HUES48 (cell line): ENCODE results near the gene PROB1.
A peak's percentile ranks its signal among the peaks of the same experiment; 100 is the strongest.
"Not testable (repeated sequence)": the region's sequence is repeated elsewhere in the genome, so short reads cannot be mapped to it uniquely, and the experiment has no call there.

Source experiments
- H3K27ac ChIP-seq: one replicate; pipeline ENCODE4 v1.7.0; 2013; ENCODE audit warnings: low read depth, low read length, inconsistent platforms
- H3K27me3 ChIP-seq: 2 replicates; pipeline ENCODE4 v1.6.1; 2013; ENCODE audit warnings: mild to moderate bottlenecking, low read length; ENCODE audit not compliant: control insufficient read depth, insufficient read depth
- H3K36me3 ChIP-seq: 2 replicates; pipeline ENCODE4 v1.6.1; 2013; ENCODE audit warnings: low read length; ENCODE audit not compliant: control insufficient read depth, insufficient read depth
- H3K4me1 ChIP-seq: 2 replicates; pipeline ENCODE4 v1.6.1; 2013; ENCODE audit warnings: mild to moderate bottlenecking, low read length; ENCODE audit not compliant: control insufficient read depth, insufficient read depth
- H3K4me3 ChIP-seq: 2 replicates; pipeline ENCODE4 v1.5.1; 2013; ENCODE audit warnings: mild to moderate bottlenecking, low read depth, low read length
- H3K9ac ChIP-seq: 2 replicates; pipeline ENCODE4 v1.6.1; 2013; ENCODE audit warnings: mild to moderate bottlenecking, low read depth, low read length, moderate library complexity
- H3K9me3 ChIP-seq: 2 replicates; pipeline ENCODE4 v1.6.1; 2013; ENCODE audit warnings: low read length; ENCODE audit not compliant: control insufficient read depth, insufficient read depth

The PROB1 gene

DNA sequence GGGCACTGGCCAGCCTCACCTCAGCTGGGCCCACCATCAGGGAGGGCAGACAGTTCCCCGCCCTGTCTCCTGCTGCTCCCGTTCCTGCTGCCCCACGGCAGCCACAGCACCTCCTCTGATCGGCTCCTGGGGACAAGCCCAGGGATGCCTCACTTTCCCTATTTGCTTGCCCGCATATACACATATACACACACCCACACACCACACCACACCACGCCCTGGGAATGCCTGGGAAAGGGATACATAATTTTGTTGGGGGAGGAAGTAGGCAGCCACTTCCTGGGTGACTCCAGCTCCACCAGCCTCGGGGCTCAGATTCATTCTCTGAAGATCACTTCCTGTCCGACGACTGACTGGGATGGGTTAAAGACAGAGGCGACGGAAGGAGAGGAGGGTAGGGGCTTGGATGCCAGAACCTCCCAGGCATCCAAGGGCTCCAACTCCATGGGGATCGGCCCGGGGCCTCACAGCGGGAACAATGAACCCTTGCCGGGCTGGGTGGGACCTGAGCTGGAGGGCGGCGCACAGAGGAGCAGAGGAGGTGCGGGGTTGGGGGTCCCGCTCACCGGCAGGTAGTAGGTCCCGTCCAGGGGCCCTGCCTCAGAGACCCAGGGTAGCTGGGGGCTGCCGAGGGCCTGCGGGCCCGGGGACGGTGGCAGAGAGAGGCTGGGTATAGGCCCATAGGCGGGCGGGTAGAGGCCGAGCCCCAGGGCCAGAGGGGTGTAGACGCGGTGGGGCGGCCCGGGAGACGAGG is 3.2 kb downstream of the PROB1 start:
- peaks cover 11% of the 10 kb centered on the region; the same call in 1 of the 2 replicates for H3K4me1 ChIP-seq

DNA sequence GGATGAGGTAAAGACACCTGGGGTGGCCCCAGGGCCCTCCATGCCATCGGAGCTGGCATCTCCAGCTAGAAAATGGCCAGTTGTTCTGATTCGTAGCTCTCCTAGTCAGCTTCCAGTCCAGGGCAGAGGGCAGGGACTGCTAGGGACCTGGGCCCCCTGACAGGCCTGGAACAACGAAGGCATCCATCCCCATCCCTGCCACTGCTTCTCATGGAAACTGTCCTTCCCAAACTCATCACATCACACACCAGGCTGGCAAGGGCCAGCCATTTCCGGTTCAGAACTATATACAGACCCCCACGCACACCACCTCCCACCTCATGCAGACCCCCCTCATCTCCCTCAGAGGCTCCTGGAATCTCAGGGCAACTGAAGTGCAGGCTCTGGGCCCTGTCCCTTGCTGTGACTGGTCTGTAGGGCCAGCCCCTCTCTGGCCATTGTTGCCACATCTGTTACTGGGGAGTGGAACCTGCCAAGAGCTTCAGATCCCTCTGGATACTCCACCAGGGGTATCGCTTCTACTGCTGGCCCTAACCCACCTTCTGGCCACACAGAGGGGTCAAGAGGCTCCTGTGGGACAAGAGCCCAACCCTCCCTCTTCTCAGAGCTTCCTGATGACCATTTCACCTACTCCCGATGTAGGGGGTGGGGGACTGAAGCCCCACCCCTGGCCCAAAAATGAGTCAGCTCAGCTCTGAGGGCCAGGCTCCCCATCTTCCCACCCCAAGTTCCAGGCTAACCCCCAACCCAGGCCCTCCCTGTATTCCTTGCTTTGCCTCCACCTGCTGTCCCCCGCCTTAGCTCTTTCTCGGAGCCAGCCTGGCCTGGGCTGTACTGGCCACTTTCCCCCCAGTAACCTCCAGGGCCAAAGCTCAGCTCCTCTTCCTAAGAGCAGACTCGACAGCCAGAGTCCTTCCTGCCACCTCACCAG is 4.0 kb downstream of the PROB1 start:
- Histone ChIP-seq H3K4me3 (no peak overlapping the region), H3K9ac (no peak overlapping the region), H3K27ac (no peak overlapping the region)

More for the DNA sequence above, 3.2 kb downstream of the PROB1 start:
- Histone ChIP-seq H3K9ac (no peak overlapping the region), H3K27me3 (peaks cover 27% of the 10 kb centered on the region), H3K4me3 (peak overlapping the region; percentile 63), H3K27ac (no peak overlapping the region), H3K9me3 (no peaks in the 10 kb centered on the region), H3K36me3 (no peaks in the 10 kb centered on the region)

DNA sequence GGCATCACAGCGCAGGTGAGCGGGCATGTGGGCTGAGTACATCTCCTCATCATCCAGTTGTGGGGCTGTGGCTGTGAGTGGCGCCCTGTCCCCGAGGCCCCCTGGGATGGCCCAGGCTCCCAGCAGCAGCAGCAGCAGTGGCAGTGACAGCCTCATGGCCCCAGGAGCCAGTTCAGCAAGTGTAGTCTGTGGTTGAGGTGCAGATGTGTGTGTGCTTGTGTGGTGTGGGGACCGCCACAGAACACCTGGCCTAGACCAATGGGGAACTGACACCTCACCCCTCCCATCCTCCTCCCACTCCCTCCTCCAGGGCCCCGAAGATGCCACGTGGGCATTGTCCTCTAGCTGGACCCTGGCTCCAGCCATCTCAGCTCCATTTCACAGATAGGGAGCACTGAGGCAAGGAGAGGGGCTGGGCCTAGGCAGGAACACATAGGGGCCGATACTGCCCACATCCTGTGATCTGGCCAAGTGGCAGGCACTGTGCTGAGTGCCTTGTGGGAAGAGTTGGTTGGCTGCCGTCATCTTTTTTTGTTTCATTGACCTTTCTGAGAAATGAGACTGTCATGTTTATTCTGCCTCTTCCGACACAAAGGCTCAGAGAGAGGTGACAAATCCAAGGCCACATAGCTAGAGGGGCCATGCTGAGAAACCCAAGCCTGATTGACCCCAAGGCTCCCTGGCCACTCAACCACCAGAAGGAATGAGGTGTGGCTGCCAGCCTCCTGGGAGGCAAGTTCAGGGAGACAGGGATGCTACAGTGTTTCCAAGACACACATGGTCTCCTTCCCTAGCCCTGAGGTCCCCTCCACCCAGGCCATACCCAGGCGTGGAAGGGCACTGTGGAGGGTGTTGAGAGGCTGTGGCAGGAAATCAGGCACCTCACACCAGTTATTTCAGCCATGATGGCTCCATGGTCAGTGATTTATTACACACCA is 4.9 kb downstream of the PROB1 start, which contains the start of gene MZB1:
TSS of gene MZB1 (minus strand) at position 213 of the 938 bp plus-strand sequence. CDS start at position 156, 57 bp downstream.
- Histone ChIP-seq H3K36me3 (no peaks in the 10 kb centered on the region), H3K27ac (no peak within 1 kb of the TSS), H3K4me3 (no peak within 1 kb of the TSS), H3K9ac (no peak within 1 kb of the TSS), H3K9me3 (no peaks in the 10 kb centered on the region), H3K4me1 (peaks cover 6% of the 10 kb centered on the region; the same call in 1 of the 2 replicates), H3K27me3 (peaks cover 23% of the 10 kb centered on the region)

More for the DNA sequence above, 4.0 kb downstream of the PROB1 start:
- Histone ChIP-seq H3K27me3 (peaks cover 27% of the 10 kb centered on the region), H3K9me3 (no peaks in the 10 kb centered on the region), H3K36me3 (no peaks in the 10 kb centered on the region), H3K4me1 (peaks cover 11% of the 10 kb centered on the region; the same call in 1 of the 2 replicates)

DNA sequence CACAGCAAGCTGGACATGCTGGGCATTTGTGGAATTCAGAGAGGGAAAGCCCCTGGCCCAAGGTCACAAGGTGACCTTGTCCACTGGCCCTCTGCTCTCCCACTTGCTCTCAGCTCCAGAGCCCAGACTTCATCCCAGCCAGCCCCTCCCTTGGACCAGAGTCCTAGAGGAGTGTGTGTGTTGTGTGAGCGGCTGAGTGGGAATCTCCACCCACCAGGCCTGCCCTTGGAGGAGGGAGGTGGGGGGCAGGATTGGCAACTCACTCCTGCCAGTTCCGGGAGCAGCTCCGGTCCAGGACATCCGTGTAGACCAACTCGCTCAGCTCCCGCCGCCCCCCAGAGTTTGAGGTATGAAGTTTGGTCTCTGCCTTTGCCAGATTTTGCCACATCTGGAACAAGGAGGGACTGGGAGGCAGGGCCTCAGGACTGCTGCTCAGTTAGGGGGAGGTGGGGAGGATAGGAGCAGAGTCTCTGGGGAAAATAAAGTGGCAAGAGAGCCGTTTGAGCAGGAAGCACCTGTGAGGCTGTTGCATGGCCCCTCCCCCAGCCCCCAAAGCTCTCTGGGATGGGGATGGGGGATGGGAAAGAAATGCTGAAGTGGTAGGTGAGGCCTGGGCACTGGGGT is 6.6 kb downstream of the PROB1 start:
- Histone ChIP-seq H3K27me3 (peaks cover 6% of the 10 kb centered on the region), H3K9me3 (no peaks in the 10 kb centered on the region), H3K27ac (no peak overlapping the region), H3K9ac (no peak overlapping the region), H3K4me3 (no peak overlapping the region), H3K4me1 (peaks cover 6% of the 10 kb centered on the region; the same call in 1 of the 2 replicates), H3K36me3 (no peaks in the 10 kb centered on the region)

DNA sequence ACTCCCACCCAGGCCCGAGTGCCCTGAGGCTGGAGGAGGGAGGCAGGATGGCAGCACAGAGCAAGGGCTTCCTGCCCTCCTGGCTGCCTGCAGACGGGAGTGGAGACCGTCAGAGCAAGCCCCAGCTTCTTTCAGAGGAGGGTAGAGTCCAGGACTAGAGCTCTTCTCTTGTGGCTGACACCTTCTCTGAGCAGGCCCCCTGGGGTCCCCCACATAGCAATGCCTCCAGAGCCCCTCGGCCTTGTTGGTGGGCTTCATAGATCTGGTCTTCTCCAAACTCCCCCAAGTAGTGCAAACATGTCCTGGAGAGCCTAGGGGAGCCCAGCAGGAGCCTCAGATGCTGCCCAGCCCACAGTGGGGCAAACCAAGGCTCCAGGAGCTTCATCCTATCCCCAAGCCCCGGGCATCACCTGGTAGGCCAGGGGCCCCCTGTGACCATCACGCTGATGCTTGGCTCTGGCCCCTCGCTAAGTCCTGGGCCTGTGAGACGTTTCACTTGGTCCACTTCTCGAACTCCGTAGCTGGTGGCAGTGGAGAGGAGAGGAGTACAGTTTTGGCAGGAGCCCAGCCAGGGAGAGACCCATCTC is 7.2 kb downstream of the PROB1 start:
- no peak overlapping the region for H3K4me3 ChIP-seq

DNA sequence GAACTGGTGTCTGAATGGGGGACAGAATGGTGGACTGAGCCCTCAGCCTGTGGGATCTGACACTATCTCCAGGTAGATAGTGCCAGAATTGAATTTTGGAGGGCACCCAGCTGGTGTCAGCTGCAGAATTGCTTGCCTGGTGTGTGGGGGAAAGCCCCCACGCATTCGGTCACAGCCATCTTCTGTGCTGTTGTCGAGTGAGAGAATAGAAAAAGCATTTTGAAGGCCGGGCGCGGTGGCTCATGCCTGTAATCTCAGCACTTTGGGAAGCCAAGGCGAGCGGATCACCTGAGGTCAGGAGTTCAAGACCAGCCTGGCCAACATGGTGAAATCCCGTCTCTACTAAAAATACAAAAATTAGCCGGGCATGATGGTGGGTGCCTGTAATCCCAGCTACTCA is 7.9 kb downstream of the PROB1 start:
- H3K4me3 ChIP-seq, H3K9ac ChIP-seq, H3K27ac ChIP-seq, H3K9me3 ChIP-seq, H3K36me3 ChIP-seq, H3K27me3 ChIP-seq, H3K4me1 ChIP-seq: not testable (repeated sequence)

More for the DNA sequence above, 7.2 kb downstream of the PROB1 start:
- H3K9ac ChIP-seq: no peak overlapping the region
- H3K27ac ChIP-seq: no peak overlapping the region
- no peaks in the 10 kb centered on the region for H3K9me3 ChIP-seq
- no peaks in the 10 kb centered on the region for H3K36me3 ChIP-seq
- peaks cover under 1% of the 10 kb centered on the region; the same call in 1 of the 2 replicates for H3K27me3 ChIP-seq
- H3K4me1 ChIP-seq: peaks cover 6% of the 10 kb centered on the region; the same call in 1 of the 2 replicates

DNA sequence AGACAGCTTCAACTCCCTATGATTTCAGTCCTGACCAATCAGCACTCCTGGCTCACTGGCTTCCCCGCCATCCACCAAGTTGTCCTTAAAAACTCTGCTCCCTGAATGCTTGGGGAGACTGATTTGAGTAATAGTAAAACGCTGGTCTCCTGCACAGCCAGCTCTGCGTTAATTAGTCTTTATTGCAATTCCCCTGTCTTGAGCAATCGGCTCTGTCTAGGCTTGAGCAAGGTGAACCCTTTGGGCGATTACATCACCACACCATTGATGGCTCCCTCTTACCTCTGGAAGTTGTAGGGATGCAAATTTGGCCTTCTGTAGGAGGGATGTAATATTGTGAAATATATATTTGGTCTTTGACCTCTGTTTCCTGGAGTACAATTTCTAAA is 8.9 kb downstream of the PROB1 start:
- H3K9ac ChIP-seq: no peak overlapping the region
- no peaks in the 10 kb centered on the region for H3K36me3 ChIP-seq
- peaks cover 4% of the 10 kb centered on the region; the same call in 1 of the 2 replicates for H3K4me1 ChIP-seq
- H3K9me3 ChIP-seq: no peaks in the 10 kb centered on the region
- no peak overlapping the region for H3K27ac ChIP-seq
- H3K27me3 ChIP-seq: no peaks in the 10 kb centered on the region
- no peak overlapping the region for H3K4me3 ChIP-seq

DNA sequence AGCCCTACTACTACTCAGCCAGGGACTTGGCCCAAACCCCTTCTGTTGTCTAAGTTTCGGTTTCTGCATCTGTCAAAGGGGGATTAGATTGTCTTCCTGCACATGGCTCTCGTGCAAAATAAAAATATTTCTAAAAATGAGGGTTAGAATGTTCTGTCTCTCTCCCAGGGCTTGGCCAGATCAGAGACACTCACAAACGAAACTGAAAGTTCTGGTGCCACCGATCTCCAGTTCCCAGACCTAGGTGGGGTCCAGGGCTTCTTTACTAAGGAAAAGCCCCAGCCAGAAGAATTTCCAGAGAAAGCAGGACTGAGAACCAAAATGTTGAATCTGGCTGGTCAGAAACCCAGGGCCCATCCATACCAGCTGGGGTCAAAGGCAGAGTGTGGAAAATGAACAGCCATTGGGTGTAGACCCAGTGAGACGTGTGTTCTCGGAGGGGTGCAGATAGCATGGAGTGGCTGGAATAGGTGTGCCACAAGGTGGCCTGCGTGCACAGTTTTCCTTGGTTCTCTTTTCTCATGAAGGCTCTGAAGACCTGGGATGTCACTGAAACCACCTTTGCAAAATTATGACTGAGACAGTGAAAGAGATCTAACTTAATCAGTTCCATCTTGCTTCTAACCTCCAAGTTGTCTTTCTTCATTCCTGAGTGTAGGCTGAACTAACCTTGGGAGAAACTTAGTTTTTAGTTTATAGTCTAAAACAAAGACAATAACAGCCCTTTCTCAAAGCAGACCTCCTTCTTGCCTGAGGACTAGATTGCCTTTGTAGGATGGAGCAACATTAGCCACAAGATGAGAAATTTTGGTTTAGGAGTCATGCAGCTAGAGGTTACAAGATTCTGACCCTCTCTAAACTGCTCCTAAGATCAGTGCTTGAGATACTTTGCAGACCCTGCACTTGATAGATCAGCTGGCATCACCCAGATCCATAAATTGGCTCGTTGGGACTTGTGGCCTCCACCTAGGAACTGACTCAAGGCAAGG is 9.5 kb downstream of the PROB1 start:
- Histone ChIP-seq H3K9me3 (no peaks in the 10 kb centered on the region), H3K27me3 (no peaks in the 10 kb centered on the region), H3K36me3 (no peaks in the 10 kb centered on the region), H3K27ac (no peak overlapping the region), H3K4me3 (no peak overlapping the region), H3K9ac (no peak overlapping the region), H3K4me1 (peaks cover 4% of the 10 kb centered on the region; the same call in 1 of the 2 replicates)

DNA sequence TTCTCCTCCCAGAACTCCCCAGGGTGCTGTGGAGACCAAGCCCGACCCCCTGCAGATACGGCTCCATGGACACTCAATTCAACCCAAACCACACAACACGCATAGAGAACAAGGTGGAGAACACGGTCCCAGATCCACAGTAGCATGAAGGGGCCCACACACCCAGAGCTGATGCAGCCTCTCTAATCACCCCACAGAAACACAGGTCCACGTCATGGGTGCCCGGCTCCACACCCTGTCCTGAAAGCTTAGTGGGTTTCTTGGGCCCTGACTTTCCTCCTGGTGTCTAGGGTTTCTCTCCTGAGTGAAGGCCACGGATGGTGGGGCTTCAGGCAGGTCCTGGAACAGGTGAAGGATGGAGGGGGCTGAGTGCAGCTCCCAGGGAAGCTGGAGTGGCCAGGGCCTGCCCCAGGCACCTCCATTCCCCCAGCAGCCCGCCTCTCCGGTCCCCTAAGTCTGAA is 10.3 kb downstream of the PROB1 start:
- Histone ChIP-seq H3K4me1 (peaks cover 4% of the 10 kb centered on the region; the same call in 1 of the 2 replicates), H3K27me3 (no peaks in the 10 kb centered on the region), H3K36me3 (no peaks in the 10 kb centered on the region), H3K9ac (no peak overlapping the region), H3K27ac (no peak overlapping the region), H3K4me3 (no peak overlapping the region), H3K9me3 (no peaks in the 10 kb centered on the region)
